Measurements from ENCODE around the gene SLC9A9.

Gene SLC9A9

DNA sequence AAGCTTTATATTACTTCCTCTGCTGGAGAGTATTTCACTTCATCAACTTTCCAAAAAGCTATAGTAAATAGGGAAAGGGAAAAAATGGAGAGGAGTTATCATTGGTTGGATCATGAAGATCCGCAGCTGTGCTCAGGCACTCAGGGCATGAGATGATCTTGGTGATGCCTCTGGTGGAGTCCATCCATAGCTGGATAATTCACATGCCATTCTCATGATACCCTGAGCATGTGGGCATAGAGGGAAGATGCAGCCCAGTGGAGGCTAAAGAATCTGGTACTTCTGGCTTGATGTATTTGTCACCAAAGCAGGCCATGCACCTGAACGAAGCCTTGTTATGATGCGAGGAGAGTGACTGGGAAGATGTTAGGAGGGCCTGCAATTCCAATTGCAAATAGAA, 578.5 kb downstream of the SLC9A9 start:
- H3K9me3 ChIP-seq (ENCODE audit: control insufficient read depth, low read length) = no peaks in the 10 kb centered on the region
- no peaks in the 10 kb centered on the region for H3K4me1 ChIP-seq (ENCODE audit: control insufficient read depth, insufficient read depth, low read length)
- no peaks in the 10 kb centered on the region for H3K27me3 ChIP-seq (ENCODE audit: control insufficient read depth, insufficient read depth, low read length)
- H3K9ac ChIP-seq (ENCODE audit: low read length) = no peak overlapping the region
- H3K4me3 ChIP-seq (ENCODE audit: low read length) = no peak overlapping the region
- no peaks in the 10 kb centered on the region for H3K36me3 ChIP-seq (ENCODE audit: control insufficient read depth, insufficient read depth, low read length)

DNA sequence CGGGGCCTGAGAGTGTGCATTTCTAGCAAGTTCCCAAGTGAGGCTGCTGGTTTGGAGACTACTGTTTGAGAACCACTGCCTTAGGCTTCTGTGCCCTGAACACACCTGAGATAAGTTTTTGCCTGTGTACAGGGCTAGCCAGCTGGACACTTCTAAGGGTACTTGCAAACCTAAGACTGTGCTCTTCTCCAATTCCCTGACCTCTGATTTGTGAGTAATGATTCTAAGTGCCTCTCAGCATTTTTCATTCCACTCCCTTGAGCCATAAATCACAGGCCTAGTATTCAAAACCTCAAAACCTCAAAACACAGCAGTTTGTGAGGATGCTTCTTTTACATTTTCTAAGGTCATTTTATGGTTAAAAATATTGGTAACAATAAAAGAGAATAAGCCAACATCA, 580.3 kb downstream of the SLC9A9 start:
- Histone ChIP-seq H3K9me3 (ENCODE audit: control insufficient read depth, low read length) (no peaks in the 10 kb centered on the region), H3K4me3 (ENCODE audit: low read length) (no peak overlapping the region), H3K9ac (ENCODE audit: low read length) (no peak overlapping the region), H3K4me1 (ENCODE audit: control insufficient read depth, insufficient read depth, low read length) (no peaks in the 10 kb centered on the region), H3K36me3 (ENCODE audit: control insufficient read depth, insufficient read depth, low read length) (no peaks in the 10 kb centered on the region), H3K27me3 (ENCODE audit: control insufficient read depth, insufficient read depth, low read length) (no peaks in the 10 kb centered on the region)

DNA sequence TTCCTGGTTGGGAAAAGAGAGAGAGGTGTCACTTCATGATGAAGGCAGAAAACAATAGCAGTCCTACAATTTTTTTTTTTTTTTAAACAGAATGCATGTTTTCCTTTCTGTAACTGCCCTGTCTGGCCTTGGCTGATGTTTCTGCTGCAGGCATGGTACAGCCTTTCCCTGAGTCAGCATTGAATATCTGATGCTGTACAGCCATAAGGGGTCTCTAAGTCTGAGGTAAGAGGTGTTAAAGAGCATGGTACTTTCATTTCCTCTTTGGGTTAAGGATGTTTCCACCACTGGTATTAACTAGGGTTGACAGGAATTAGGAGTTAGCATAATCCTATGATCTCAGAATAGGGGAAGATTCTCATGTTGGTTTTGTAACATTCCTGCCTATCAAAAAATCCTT, 581.3 kb downstream of the SLC9A9 start:
- no peaks in the 10 kb centered on the region for H3K36me3 ChIP-seq (ENCODE audit: control insufficient read depth, insufficient read depth, low read length)
- no peaks in the 10 kb centered on the region for H3K4me1 ChIP-seq (ENCODE audit: control insufficient read depth, insufficient read depth, low read length)
- H3K9me3 ChIP-seq (ENCODE audit: control insufficient read depth, low read length) = no peaks in the 10 kb centered on the region
- H3K27me3 ChIP-seq (ENCODE audit: control insufficient read depth, insufficient read depth, low read length) = no peaks in the 10 kb centered on the region
- no peak overlapping the region for H3K4me3 ChIP-seq (ENCODE audit: low read length)
- H3K9ac ChIP-seq (ENCODE audit: low read length) = no peak overlapping the region

DNA sequence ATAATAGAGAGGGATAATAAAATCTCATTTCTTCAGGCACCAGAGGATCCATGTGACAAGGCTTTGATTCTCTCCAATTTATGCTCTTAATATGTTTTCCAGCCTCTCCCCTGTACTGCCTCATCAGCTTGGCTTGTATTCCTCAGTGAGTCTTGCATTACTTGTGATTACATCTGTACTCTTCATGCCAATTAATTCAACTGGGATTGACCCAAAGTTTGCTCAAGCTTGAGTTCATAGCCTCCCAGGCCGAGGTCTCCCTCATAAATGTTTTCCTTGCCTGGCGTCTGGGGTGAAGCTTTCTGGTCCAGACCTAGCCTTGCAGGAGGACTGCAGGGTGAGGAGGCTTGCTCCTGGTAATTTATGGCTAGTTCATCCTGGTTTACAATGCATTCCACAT, 581.8 kb downstream of the SLC9A9 start:
- no peaks in the 10 kb centered on the region for H3K9me3 ChIP-seq (ENCODE audit: control insufficient read depth, low read length)
- no peak overlapping the region for H3K4me3 ChIP-seq (ENCODE audit: low read length)
- H3K4me1 ChIP-seq (ENCODE audit: control insufficient read depth, insufficient read depth, low read length) = no peaks in the 10 kb centered on the region
- no peaks in the 10 kb centered on the region for H3K36me3 ChIP-seq (ENCODE audit: control insufficient read depth, insufficient read depth, low read length)
- no peaks in the 10 kb centered on the region for H3K27me3 ChIP-seq (ENCODE audit: control insufficient read depth, insufficient read depth, low read length)
- no peak overlapping the region for H3K9ac ChIP-seq (ENCODE audit: low read length)

DNA sequence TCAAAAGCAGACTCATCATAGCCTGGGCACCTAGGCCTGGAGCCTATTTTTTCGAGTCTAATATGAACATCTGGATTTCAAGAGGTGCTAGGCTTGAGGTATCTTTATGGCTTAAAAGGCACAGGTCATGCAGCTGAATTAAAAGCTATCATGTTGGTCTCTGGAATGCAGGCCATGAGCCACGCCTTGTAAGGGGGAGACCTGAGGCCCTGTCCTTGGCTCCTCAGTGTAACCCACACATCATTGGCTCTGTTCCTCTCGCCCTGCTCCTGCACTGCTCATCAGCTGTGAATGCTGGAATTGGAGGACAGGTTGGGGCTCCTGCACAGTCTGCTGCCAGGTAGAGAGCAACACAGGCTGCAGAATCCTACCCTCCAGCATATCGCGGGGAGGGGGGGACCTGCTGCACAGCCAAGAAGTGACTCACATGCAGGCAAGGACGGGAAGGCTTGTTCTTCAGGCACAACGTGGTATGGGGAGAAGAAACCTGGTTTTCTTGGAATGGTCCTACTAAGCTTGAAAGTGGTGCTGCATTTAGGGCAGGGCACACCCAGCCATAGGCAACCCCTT, 582.7 kb downstream of the SLC9A9 start:
- H3K27me3 ChIP-seq (ENCODE audit: control insufficient read depth, insufficient read depth, low read length) = no peaks in the 10 kb centered on the region
- no peaks in the 10 kb centered on the region for H3K36me3 ChIP-seq (ENCODE audit: control insufficient read depth, insufficient read depth, low read length)
- no peaks in the 10 kb centered on the region for H3K4me1 ChIP-seq (ENCODE audit: control insufficient read depth, insufficient read depth, low read length)
- H3K4me3 ChIP-seq (ENCODE audit: low read length) = no peak overlapping the region
- H3K9me3 ChIP-seq (ENCODE audit: control insufficient read depth, low read length) = no peaks in the 10 kb centered on the region
- no peak overlapping the region for H3K9ac ChIP-seq (ENCODE audit: low read length)

DNA sequence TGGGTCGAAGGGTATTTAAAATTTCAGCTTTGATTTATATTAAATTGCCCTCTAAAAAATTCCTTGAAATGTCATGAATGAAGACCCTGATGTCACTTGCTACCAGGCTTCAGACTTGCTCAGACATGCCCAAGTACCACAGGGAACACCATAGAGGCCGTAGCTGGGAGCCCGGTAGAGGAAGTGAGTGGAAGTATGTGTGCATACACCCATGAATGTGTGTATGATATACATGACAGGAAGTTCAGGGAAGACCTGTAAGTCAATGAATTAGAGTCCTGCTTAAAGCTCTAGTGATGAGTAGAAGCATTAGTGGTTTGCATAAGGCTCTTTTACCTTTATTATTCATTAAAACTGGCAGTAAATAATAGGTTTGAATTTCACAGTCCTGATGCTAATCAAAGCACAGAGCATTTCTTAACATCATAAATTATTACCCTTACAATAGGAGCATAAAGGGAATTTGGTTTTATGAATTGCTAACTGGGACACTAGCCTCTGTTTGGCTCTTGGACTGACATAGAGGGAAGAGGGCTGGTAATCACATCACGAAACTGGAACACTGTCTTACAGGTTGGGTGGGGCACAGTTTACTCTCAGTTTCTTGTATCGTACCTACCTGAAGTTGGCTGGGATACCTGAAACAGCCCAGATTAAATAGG, 584.3 kb downstream of the SLC9A9 start:
- no peaks in the 10 kb centered on the region for H3K4me1 ChIP-seq (ENCODE audit: control insufficient read depth, insufficient read depth, low read length)
- H3K36me3 ChIP-seq (ENCODE audit: control insufficient read depth, insufficient read depth, low read length) = no peaks in the 10 kb centered on the region
- no peaks in the 10 kb centered on the region for H3K9me3 ChIP-seq (ENCODE audit: control insufficient read depth, low read length)
- no peak overlapping the region for H3K9ac ChIP-seq (ENCODE audit: low read length)
- H3K4me3 ChIP-seq (ENCODE audit: low read length) = no peak overlapping the region
- no peaks in the 10 kb centered on the region for H3K27me3 ChIP-seq (ENCODE audit: control insufficient read depth, insufficient read depth, low read length)

DNA sequence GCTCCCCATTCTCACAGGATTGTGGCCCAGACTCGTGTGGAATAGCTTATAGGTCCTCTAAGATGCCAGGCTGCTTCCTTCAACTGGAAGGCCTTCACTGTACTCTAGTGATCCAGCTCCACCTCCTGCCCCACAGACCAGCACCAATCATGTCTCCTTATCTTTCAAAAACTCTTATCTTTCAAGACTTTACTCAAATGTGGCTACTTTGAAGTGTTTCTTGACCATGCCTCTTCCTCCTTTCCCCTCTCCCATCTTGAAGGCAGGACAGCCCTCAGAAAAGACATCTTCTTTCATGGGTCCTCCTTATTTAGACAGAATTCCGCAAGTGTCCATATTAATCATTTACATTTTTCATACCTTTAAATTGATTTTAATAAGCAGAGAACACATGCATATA, 586.4 kb downstream of the SLC9A9 start:
- H3K9ac ChIP-seq (ENCODE audit: low read length) = no peak overlapping the region
- no peaks in the 10 kb centered on the region for H3K9me3 ChIP-seq (ENCODE audit: control insufficient read depth, low read length)
- H3K4me1 ChIP-seq (ENCODE audit: control insufficient read depth, insufficient read depth, low read length) = no peaks in the 10 kb centered on the region
- H3K36me3 ChIP-seq (ENCODE audit: control insufficient read depth, insufficient read depth, low read length) = no peaks in the 10 kb centered on the region
- no peak overlapping the region for H3K4me3 ChIP-seq (ENCODE audit: low read length)
- H3K27me3 ChIP-seq (ENCODE audit: control insufficient read depth, insufficient read depth, low read length) = no peaks in the 10 kb centered on the region

DNA sequence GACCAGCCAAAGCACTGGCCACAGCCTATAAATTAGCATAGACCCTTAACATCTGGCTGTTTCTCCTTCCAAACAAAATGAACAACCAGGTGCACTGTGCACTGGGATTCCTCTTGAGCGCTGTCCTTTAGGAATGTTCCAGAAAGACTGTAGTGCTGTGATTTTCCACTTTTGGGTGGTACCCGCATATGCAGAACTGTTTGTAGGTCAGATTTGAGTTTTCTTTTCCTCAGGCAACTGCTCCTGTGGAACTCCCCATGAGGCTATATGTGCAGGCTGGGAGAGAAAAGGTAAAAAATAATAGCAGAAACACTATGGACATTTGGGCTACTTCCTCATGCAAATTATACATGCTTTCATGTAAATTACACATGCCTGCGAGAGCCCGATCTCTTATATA, 589.6 kb downstream of the SLC9A9 start:
- no peaks in the 10 kb centered on the region for H3K36me3 ChIP-seq (ENCODE audit: control insufficient read depth, insufficient read depth, low read length)
- no peak overlapping the region for H3K9ac ChIP-seq (ENCODE audit: low read length)
- no peaks in the 10 kb centered on the region for H3K4me1 ChIP-seq (ENCODE audit: control insufficient read depth, insufficient read depth, low read length)
- no peaks in the 10 kb centered on the region for H3K9me3 ChIP-seq (ENCODE audit: control insufficient read depth, low read length)
- no peaks in the 10 kb centered on the region for H3K27me3 ChIP-seq (ENCODE audit: control insufficient read depth, insufficient read depth, low read length)
- no peak overlapping the region for H3K4me3 ChIP-seq (ENCODE audit: low read length)

DNA sequence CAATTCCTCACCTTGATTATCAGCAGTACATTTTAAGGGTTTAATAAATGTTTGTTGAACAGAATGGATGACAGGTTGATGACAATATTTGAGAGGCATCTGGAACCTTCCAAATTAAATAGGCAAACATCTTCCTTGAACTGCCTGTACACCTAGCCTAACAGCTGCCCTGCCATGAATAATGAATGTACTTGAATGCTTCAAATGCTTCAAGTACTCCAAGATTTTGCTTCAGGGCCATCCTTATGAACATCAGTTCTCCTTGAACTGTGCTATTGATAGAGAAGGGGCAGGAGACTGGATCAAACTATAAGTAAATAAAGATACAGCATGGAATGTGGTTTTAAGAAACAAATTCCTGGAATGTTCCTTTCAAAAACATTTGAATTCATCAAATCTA, 591.9 kb downstream of the SLC9A9 start:
- no peak overlapping the region for H3K4me3 ChIP-seq (ENCODE audit: low read length)
- no peaks in the 10 kb centered on the region for H3K4me1 ChIP-seq (ENCODE audit: control insufficient read depth, insufficient read depth, low read length)
- H3K27me3 ChIP-seq (ENCODE audit: control insufficient read depth, insufficient read depth, low read length) = no peaks in the 10 kb centered on the region
- H3K9ac ChIP-seq (ENCODE audit: low read length) = no peak overlapping the region
- H3K9me3 ChIP-seq (ENCODE audit: control insufficient read depth, low read length) = no peaks in the 10 kb centered on the region
- H3K36me3 ChIP-seq (ENCODE audit: control insufficient read depth, insufficient read depth, low read length) = no peaks in the 10 kb centered on the region

DNA sequence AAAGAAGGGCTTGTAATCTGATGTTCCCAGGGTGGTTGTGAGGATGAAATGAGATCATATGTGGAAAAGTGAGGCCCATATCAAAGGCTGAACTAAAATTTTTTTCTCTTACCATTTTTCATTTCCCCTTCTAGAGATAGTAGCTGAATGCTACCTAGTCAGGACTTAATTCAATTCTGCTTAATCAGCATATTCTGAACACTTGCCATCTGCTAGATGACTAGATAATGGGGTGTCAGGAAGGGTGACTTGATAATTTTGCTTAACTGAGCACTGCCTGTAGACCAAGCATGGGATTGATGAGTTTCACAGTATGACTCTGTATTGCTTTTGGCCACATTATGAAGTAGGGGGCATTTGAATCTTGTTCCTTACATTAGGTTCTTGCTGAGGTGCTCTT, 592.5 kb downstream of the SLC9A9 start:
- Histone ChIP-seq H3K4me1 (ENCODE audit: control insufficient read depth, insufficient read depth, low read length) (no peaks in the 10 kb centered on the region), H3K27me3 (ENCODE audit: control insufficient read depth, insufficient read depth, low read length) (no peaks in the 10 kb centered on the region), H3K9ac (ENCODE audit: low read length) (no peak overlapping the region), H3K36me3 (ENCODE audit: control insufficient read depth, insufficient read depth, low read length) (no peaks in the 10 kb centered on the region), H3K4me3 (ENCODE audit: low read length) (no peak overlapping the region), H3K9me3 (ENCODE audit: control insufficient read depth, low read length) (no peaks in the 10 kb centered on the region)

DNA sequence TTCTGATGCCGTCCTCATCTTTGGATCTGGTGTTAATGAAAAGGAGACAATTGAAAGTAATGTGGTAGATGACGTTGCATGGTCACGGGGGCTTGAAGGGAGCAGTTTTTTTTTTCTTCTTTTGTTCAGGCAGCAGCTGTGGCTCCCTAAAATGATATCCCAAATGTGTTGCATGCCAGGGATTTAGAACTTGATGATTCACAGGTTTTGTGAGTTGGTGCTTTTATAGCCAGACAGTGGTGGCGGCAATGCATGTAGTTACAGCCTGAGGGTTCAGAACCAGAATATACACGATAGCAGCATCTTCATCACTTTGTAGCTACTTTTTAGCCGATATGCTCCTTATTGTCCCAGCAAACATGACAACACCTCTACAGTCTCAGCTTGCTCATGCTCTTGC, 595.3 kb downstream of the SLC9A9 start:
- Histone ChIP-seq H3K9me3 (ENCODE audit: control insufficient read depth, low read length) (no peaks in the 10 kb centered on the region), H3K36me3 (ENCODE audit: control insufficient read depth, insufficient read depth, low read length) (no peaks in the 10 kb centered on the region), H3K4me1 (ENCODE audit: control insufficient read depth, insufficient read depth, low read length) (no peaks in the 10 kb centered on the region), H3K9ac (ENCODE audit: low read length) (no peak overlapping the region), H3K27me3 (ENCODE audit: control insufficient read depth, insufficient read depth, low read length) (no peaks in the 10 kb centered on the region), H3K4me3 (ENCODE audit: low read length) (no peak overlapping the region)

DNA sequence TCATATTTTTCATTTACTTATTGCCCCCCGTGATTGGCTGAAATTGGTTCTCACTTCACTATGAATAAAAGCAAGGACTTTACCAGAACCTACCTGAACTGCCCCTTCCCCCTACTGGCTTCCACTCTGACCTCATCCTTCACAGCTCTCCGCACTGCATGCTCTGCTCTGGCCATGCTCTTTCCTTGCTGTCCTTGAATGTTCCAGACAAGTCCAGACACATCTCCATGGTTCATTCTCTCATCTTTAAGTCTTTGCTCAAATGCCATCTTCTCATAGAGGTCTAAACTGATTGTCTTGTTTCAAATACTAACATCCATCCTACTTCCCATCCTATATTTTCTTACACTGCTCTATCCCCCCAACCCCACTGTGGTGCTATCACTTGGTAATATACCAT, 599.3 kb downstream of the SLC9A9 start:
- Histone ChIP-seq H3K36me3 (ENCODE audit: control insufficient read depth, insufficient read depth, low read length) (no peaks in the 10 kb centered on the region), H3K4me1 (ENCODE audit: control insufficient read depth, insufficient read depth, low read length) (no peaks in the 10 kb centered on the region), H3K4me3 (ENCODE audit: low read length) (no peak overlapping the region), H3K9me3 (ENCODE audit: control insufficient read depth, low read length) (no peaks in the 10 kb centered on the region), H3K27me3 (ENCODE audit: control insufficient read depth, insufficient read depth, low read length) (no peaks in the 10 kb centered on the region), H3K9ac (ENCODE audit: low read length) (no peak overlapping the region)

DNA sequence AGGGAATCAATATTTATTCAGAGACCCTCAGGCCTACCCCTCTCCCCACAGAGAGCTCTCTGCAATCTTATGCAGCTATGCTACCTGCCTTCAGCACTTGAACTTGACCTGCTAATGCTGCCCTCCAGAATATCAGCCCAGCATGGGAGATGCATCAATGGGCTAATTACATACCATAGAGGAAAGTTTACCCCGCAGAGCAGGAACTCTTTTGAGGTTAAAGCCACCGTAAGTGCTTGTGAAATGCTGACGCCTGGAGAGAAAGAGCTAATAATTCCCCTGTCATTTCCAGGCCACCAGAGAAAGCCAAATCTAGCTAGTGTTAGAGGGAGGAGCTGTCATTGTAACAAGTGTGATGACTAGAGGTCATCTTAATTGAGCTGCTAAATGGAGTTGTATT, 601.2 kb downstream of the SLC9A9 start:
- Histone ChIP-seq H3K9ac (ENCODE audit: low read length) (no peak overlapping the region), H3K36me3 (ENCODE audit: control insufficient read depth, insufficient read depth, low read length) (no peaks in the 10 kb centered on the region), H3K4me1 (ENCODE audit: control insufficient read depth, insufficient read depth, low read length) (no peaks in the 10 kb centered on the region), H3K27me3 (ENCODE audit: control insufficient read depth, insufficient read depth, low read length) (no peaks in the 10 kb centered on the region), H3K9me3 (ENCODE audit: control insufficient read depth, low read length) (no peaks in the 10 kb centered on the region), H3K4me3 (ENCODE audit: low read length) (no peak overlapping the region)
